Activated CD4-positive, alpha-beta T cell treated with anti-CD3 and anti-CD28 coated beads for 36 hours (primary cell): ENCODE data around the gene C20orf173. TPM values are rescaled to one million over a fixed set of nuclear protein-coding genes. Genes with fewer than 3 reads are reported as not detected.
"Not testable (repeated sequence)": the region's sequence is repeated elsewhere in the genome, so short reads cannot be mapped to it uniquely, and the experiment has no call there.

Source experiments
- ATAC-seq: fragments of 200-7000 bp; cut with Tn5 transposase; one replicate; pipeline ENCODE4 v1.10.0; 2021; ENCODE audit warnings: mild to moderate bottlenecking, moderate library complexity
- CTCF ChIA-PET: fragments of 350-600 bp; sonication (Branson Sonifier 250); formaldehyde crosslinking; loops from one replicate; lab custom pipeline; 2021; ENCODE audit warnings: antibody characterized with exemption; lab: Charles Lee
- POLR2A ChIA-PET: fragments of 350-600 bp; sonication (Branson Sonifier 250); formaldehyde crosslinking; loops from one replicate; lab custom pipeline; 2021; ENCODE audit warnings: antibody characterized with exemption, inconsistent platforms; lab: Charles Lee
- DNase-seq: peaks from one replicate; pipeline ENCODE4 v3.0.0-alpha.2; 2020
- H3K27ac Mint-ChIP-seq: one replicate; pipeline ENCODE4 v1.8.0; 2021; ENCODE audit warnings: mixed read lengths
- H3K27me3 Mint-ChIP-seq: one replicate; pipeline ENCODE4 v1.8.0; 2021; ENCODE audit warnings: mixed read lengths
- H3K36me3 Mint-ChIP-seq: one replicate; pipeline ENCODE4 v1.8.0; 2021; ENCODE audit warnings: low read depth, mixed read lengths
- H3K4me1 Mint-ChIP-seq: one replicate; pipeline ENCODE4 v1.8.0; 2021; ENCODE audit warnings: mixed read lengths
- H3K4me3 Mint-ChIP-seq: one replicate; pipeline ENCODE4 v1.8.0; 2021; ENCODE audit warnings: mild to moderate bottlenecking, moderate library complexity, mixed read lengths
- H3K9me3 Mint-ChIP-seq: one replicate; pipeline ENCODE4 v1.8.0; 2021; ENCODE audit warnings: low read depth, mixed read lengths
- intact Hi-C, 2 experiments: fragments of 100-400 bp; cut with DNase I in 1 of 2; cut with micrococcal nuclease in 1 of 2; formaldehyde crosslinking; loops; one replicate each; pipeline versions ENCODE4 v1.14.2 to v1.15.1; 2022 to 2024; cut with DNase I, micrococcal nuclease
- total RNA-seq, 2 experiments: library from RNA; stranded (reverse); gene quantifications; one replicate each; pipeline ENCODE4 v1.2.3, GENCODE V29; 2021

C20orf173 gene
- total RNA-seq, 2 experiments from 2014 or later, result not detected

GRCh38 chr20:35523298-35523888 lies 6.1 kb downstream of the C20orf173 start:
- Mint-ChIP-seq H3K27me3 (no peaks in the 10 kb centered on the region), H3K27ac (no peak overlapping the region), H3K9me3 (no peaks in the 10 kb centered on the region), H3K36me3 (no peaks in the 10 kb centered on the region), H3K4me1 (no peaks in the 10 kb centered on the region), H3K4me3 (no peak overlapping the region)
- intact Hi-C loops, result no loop called here
- CTCF ChIA-PET, result no interaction called here
- DNase-seq (peak; percentile 51), ATAC-seq (peak; percentile 55)
- POLR2A ChIA-PET, result no interaction called here

GRCh38 chr20:35518955-35519354 lies 10.5 kb downstream of the C20orf173 start:
- Mint-ChIP-seq H3K9me3 (no peaks in the 10 kb centered on the region), H3K36me3 (no peaks in the 10 kb centered on the region), H3K27me3 (no peaks in the 10 kb centered on the region), H3K4me3 (no peak overlapping the region), H3K27ac (no peak overlapping the region), H3K4me1 (no peaks in the 10 kb centered on the region)
- CTCF ChIA-PET, result no interaction called here
- ATAC-seq (no peak), DNase-seq (no peak)
- intact Hi-C loops, result no loop called here
- POLR2A ChIA-PET, result interaction anchor here (0.7 kb wide), 1 partner anchor 271 kb away, joined by 4 read pairs; no protein-coding TSS in a partner anchor

- H3K27me3 Mint-ChIP-seq, intact Hi-C loops, ATAC-seq, DNase-seq, H3K27ac Mint-ChIP-seq, H3K4me3 Mint-ChIP-seq, H3K36me3 Mint-ChIP-seq, H3K4me1 Mint-ChIP-seq, H3K9me3 Mint-ChIP-seq, POLR2A ChIA-PET, CTCF ChIA-PET: not testable (repeated sequence)
Observed at GRCh38 chr20:35517767-35518166, 11.7 kb downstream of the C20orf173 start.

- Mint-ChIP-seq H3K27me3 (no peaks in the 10 kb centered on the region), H3K9me3 (no peaks in the 10 kb centered on the region), H3K36me3 (peaks cover 6% of the 10 kb centered on the region), H3K27ac (no peak overlapping the region), H3K4me3 (no peak overlapping the region), H3K4me1 (no peaks in the 10 kb centered on the region)
- CTCF ChIA-PET, result interaction anchor here (1.0 to 1.7 kb wide), 3 partner anchors 16 to 143 kb away, joined by 3 read pairs; no protein-coding TSS in a partner anchor
- POLR2A ChIA-PET, result no interaction called here
- no peak for DNase-seq
- intact Hi-C loops, result no loop called here
- ATAC-seq, result no peak
Observed at GRCh38 chr20:35517125-35517524, 12.3 kb downstream of the C20orf173 start.

- DNase-seq, result no peak
- Mint-ChIP-seq H3K36me3 (peaks cover 13% of the 10 kb centered on the region), H3K4me1 (no peaks in the 10 kb centered on the region), H3K27me3 (no peaks in the 10 kb centered on the region), H3K9me3 (no peaks in the 10 kb centered on the region), H3K27ac (no peak overlapping the region), H3K4me3 (no peak overlapping the region)
- ChIA-PET POLR2A (no interaction called here), CTCF (interaction anchor here (1.0 to 1.7 kb wide), 3 partner anchors 18 to 142 kb away, joined by 3 read pairs; no protein-coding TSS in a partner anchor)
- intact Hi-C loops, result no loop called here
- ATAC-seq, result no peak
Observed at GRCh38 chr20:35515949-35516645, 13.4 kb downstream of the C20orf173 start.

DNA sequence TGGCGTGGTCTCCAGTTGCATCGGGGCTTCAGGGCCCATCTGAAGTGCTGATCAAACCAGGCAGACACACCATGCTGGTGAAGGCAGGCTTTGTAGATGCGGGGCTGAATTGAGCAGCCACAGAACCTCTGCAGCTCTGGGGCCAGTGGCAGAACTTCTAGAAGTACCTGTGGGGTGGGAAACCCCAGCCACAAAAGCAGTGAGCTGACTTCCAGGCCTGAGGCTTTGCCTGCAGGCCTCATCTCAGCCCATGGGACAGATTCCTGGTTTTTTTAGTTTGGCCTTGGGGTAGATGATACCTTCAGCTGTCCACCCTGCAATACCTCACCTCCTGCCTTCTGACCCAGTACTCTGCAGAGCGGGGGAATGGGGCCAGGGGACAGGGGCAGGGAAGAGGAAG lies 14.1 kb downstream of the C20orf173 start:
- ATAC-seq (no peak), DNase-seq (no peak)
- intact Hi-C loops, result no loop called here
- no peak overlapping the region for H3K4me3 Mint-ChIP-seq
- no peaks in the 10 kb centered on the region for H3K4me1 Mint-ChIP-seq
- H3K9me3 Mint-ChIP-seq, result no peaks in the 10 kb centered on the region
- peaks cover 13% of the 10 kb centered on the region for H3K36me3 Mint-ChIP-seq
- CTCF ChIA-PET, result no interaction called here
- POLR2A ChIA-PET, result no interaction called here
- H3K27ac Mint-ChIP-seq, result no peak overlapping the region
- no peaks in the 10 kb centered on the region for H3K27me3 Mint-ChIP-seq

DNA sequence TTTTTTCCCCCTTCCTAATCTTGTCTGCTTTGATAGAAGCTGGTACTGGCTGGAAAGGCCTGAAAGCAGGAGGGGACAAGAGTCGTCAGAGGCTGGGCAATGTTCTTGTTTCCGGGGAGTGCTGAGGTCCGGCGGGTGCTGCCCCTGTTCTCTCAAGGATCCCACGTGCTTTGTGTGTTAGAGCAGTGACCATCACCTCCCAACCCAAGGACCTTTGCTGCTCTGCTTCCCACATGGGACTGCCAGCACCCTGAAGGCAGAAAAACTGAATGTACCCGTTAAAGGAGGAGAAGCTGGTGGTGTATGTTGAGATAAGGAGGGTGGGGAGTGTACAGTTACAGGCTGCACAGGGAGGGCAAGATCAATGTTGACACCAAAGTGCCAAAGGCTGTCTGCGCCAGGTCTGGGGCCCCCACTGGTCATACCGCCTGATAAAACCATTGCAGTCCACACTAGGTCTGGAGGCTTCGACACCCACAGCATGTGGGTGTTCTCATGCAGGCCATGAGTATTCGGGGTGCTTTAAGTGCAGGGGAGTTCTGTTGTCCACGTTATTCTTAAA lies 15.0 kb downstream of the C20orf173 start:
- Mint-ChIP-seq H3K36me3 (peaks cover 13% of the 10 kb centered on the region), H3K27me3 (no peaks in the 10 kb centered on the region), H3K4me1 (no peaks in the 10 kb centered on the region), H3K4me3 (no peak overlapping the region), H3K9me3 (no peaks in the 10 kb centered on the region), H3K27ac (no peak overlapping the region)
- CTCF ChIA-PET, result no interaction called here
- DNase-seq, result no peak
- intact Hi-C loops, result no loop called here
- POLR2A ChIA-PET, result no interaction called here
- ATAC-seq, result no peak

DNA sequence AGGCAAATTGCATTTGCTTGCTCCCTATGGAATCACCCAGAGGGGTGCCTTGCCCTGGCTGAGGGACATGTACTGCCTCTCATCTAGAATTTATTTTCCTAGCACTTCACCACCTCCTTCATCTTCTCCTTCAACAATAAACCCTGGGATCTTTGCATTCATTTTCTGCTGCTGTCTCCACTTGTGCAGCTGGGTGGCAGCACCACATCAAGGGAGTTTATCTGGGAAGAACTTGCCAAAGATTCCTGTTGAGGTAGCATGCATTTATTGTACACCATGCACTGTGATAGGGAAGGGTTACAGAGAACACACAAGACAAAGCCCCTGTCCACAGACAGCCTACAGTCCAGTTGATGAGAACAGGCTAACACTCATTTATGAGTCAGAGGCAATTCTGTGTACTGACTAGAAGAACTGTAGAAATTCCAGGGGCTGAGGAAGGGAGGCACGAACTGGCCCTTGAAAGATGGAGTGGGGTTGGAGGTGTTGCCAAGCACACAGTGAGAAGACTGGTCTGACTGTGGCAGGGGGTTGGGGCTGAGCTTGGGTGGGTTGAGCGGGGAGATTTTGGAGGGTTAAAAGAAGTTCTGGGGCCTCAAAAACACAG lies 17.5 kb downstream of the C20orf173 start:
- Mint-ChIP-seq H3K36me3 (peaks cover 19% of the 10 kb centered on the region), H3K27me3 (no peaks in the 10 kb centered on the region), H3K9me3 (no peaks in the 10 kb centered on the region), H3K4me3 (no peak overlapping the region), H3K4me1 (peaks cover 3% of the 10 kb centered on the region), H3K27ac (peak overlapping the region; percentile 7)
- intact Hi-C loops, result no loop called here
- ChIA-PET POLR2A (no interaction called here), CTCF (interaction anchor here (1.1 to 1.4 kb wide), 2 partner anchors 13 to 14 kb away, joined by 4 to 5 read pairs; no protein-coding TSS in a partner anchor)
- ATAC-seq, result no peak
- DNase-seq, result no peak

- Mint-ChIP-seq H3K27ac (no peak overlapping the region), H3K36me3 (peaks cover 19% of the 10 kb centered on the region), H3K4me1 (peaks cover 10% of the 10 kb centered on the region), H3K9me3 (no peaks in the 10 kb centered on the region), H3K27me3 (no peaks in the 10 kb centered on the region), H3K4me3 (no peak overlapping the region)
- intact Hi-C loops, result no loop called here
- ATAC-seq, result no peak
- DNase-seq, result no peak
- ChIA-PET POLR2A (interaction anchor here (0.6 kb wide), 1 partner anchor 364 kb away, joined by 4 read pairs; the partner anchor contains the start of gene EDEM2), CTCF (interaction anchor here (0.6 kb wide), 1 partner anchor 674 kb away, joined by 3 read pairs; no protein-coding TSS in a partner anchor)
Observed at GRCh38 chr20:35510951-35511735, 18.3 kb downstream of the C20orf173 start.

DNA sequence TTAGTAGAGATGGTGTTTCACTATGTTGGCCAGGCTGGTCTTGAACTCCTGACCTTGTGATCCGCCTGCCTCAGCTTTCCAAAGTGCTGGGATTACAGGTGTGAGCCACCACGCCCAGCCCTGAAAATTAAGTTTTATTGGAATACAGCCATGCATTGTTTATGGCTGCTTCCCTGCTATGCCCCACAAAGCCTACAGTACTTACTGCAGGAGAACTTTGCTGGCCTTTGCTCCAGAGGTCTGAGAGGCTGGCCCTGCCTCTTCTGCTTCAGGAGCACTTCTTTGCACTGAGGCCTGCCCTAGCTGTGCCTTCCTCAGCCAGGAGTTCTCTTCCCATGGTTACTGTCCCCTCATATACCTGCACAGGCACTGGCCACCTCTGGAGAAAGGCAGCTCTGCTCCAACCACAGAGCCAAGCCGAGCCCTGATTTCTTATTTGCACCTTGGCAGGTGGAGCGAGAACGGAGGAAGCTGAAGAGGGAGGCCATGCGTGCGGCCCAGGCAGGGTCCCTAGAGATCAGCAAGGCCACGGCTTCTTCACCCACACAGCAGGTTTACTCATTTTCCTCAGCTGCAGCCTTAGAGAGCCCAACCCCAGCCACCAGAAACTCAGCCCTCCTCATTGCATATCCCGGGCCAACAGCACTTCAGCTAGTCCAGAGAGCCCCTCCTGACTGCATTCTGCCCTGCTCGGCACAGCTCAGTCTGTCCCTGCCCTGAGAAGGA lies 20.8 kb downstream of the C20orf173 start:
- Mint-ChIP-seq H3K27ac (no peak overlapping the region), H3K27me3 (no peaks in the 10 kb centered on the region), H3K4me3 (no peak overlapping the region), H3K36me3 (peaks cover 32% of the 10 kb centered on the region), H3K9me3 (no peaks in the 10 kb centered on the region), H3K4me1 (peaks cover 19% of the 10 kb centered on the region)
- ATAC-seq (no peak), DNase-seq (no peak)
- ChIA-PET POLR2A (interaction anchor here (0.5 kb wide), 1 partner anchor 21 kb away, joined by 3 read pairs; the partner anchor contains the start of gene C20orf173), CTCF (interaction anchor here (2.4 kb wide), 1 partner anchor 42 kb away, joined by 6 read pairs; no protein-coding TSS in a partner anchor)
- intact Hi-C loops, result no loop called here
